GM21786 (cell line): ENCODE measurements around the gene KCTD8.

Experiments
- ATAC-seq: cut with Tn5 transposase; IDR thresholded peaks from one replicate; pipeline ENCODE4 v1.9.1; 2021; ENCODE audit not compliant: unreplicated experiment

The KCTD8 gene

DNA sequence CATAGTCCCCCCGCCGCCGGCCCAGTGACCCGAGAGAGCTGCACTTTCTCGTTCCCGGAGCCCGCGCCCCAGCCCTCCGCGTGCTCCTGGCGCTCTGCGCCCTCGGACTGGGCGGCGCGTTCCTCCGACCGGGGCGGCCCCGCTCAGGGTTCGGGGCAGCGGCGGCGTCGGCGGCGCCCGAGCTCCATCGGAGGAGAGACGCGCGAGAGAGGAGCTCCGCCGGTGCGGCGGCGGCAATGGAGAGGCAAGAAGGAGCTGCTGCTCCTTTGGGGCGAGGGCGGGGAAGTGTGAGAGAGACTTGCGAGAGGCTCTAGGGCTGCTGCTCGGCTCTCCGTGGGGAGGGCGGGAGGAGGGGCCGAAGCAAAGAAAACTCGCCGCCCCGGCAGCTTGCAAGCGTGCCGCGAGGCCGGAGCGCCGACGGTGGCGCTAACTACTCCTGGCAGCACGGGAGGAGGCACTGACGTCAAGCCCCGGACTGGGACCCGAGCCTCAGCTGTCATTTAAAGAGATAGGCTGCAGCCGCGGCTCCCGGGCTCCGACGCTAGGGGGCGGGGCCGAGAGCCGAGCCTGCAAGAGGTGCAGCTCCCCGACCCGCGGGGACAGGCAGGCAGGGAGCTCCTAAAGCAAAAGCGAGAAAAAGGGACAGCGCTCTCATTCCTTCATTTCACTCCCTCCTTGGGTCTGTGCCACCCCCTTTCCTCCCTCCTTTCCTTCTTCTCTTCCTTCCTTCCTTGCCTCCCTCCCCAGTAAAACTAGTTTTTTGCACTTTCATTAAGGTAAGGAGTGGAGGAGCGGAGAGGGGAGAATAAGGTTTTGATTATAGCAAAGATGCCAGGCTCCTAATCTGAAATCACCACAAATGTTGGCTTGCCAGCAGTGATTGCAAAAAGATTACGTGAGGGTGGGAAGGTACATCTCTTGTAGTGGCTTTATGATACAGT, at the start of gene KCTD8:
Gene KCTD8 (minus strand): TSS at position 289 of the 941 bp plus-strand sequence.
- peak; percentile 95 for ATAC-seq

DNA sequence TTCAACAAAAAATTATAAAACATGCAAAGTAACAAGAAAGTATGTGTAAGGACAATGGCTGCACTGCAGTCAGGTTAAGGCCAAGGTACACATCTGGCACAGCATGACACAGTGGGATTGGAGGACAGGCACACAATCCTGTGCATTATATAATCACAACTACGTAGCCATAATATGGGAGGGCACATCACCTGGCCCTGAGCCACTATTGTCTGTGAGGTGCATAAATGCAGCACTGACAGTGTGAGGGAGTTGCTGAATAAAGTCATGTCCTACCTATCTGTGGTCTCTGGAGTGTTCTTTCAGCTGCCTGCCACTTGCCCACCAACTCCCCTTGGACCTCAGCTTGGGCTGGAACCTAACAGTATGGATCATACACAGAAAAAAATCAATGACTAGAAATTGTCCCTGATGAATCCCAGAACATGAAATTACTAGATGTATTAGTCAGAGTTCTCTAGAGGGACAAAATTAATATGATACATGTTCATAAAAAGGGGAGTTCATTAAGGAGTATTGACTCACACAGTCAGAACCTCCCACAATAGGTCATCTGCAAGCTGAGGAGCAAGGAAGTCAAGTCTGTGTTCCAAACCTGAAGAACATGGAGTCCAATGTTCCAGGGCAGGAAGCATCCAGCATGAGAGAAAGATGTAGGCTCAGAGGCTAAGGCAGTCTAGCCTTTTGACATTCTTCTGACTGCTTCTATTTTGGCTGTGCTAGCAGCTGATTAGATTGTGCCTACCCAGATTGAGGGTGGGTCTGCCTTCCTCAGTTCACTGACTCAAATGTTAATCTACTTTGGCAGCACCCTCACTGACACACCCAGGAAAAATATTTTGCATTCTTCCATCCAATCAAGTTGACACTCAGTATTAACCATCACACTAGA, 46.4 kb upstream of the KCTD8 start:
- no peak for ATAC-seq

DNA sequence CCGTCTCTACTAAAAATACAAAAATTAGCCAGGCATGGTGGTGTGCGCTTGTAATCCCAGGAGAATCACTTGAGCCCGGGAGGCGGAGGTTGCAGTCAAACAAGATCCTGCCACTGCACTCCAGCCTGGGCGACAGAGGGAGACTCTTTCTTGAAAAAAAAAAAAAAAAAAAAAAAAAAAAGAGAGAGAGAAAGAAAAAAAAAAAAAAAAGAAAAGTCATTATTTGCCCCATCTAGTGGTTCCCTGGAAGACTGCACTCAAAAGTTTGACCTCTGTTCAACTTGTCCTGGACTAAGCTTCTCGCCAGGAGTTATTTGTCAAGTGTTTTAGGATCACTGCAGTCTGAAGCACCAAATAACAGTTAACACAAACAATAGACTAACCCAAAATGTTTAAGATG, 45.3 kb upstream of the KCTD8 start:
- ATAC-seq, result no peak

DNA sequence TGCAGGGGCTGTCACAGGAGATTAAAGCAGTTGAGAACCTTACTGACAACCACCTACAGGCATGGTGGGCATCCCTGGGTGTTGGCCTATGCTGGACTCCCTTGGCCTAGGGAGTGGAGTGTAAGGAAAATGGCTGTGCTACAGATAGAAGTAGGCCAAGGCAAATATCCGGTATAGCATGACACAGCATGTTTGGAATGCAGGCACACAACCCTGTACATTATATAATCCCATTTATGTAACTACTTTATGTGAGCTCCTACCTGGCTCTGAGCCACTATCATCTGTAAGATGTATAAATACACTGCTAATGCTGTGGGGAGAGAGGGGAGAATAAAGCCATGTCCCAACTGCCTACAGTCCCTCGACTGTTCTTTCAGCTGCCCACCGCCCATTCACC, 38.7 kb upstream of the KCTD8 start:
- ATAC-seq, result no peak

DNA sequence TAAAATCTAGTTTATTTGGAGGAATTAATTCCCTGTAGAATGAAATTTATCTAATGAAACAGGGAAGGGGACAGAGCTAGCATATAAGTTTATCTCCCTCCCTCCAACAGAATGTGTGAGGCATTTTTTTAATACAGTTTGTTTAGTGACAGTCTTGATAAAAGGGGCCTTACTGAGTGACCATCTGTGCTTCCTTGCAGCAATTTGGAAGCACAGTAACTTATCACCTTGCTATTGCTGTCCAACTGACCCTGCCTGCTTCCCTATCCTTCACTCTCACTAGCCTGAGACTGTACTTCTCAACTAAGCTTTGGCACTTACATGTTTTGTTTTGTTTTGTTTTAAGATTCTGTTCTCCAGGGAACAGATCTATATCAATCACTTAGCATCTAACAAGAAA, 31.1 kb upstream of the KCTD8 start:
- no peak for ATAC-seq

DNA sequence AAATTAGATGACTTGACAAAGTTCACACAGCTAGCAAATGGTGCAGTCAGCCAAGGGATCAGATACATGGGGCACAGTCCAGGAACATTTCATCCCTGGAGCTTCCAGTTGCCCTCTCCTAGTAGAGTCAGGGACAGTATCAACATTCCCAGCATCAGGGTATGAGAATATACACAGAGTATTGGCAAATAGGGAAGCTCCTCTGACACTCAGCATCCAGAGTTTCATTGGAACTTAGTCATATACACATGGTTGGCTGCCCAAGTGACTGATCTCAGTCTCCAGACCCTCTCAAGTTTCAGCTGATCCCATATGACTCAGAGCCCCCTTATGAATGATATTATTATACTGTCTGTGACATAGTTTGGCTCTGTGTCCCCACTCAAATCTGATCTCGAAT, 13.7 kb upstream of the KCTD8 start:
- no peak for ATAC-seq

DNA sequence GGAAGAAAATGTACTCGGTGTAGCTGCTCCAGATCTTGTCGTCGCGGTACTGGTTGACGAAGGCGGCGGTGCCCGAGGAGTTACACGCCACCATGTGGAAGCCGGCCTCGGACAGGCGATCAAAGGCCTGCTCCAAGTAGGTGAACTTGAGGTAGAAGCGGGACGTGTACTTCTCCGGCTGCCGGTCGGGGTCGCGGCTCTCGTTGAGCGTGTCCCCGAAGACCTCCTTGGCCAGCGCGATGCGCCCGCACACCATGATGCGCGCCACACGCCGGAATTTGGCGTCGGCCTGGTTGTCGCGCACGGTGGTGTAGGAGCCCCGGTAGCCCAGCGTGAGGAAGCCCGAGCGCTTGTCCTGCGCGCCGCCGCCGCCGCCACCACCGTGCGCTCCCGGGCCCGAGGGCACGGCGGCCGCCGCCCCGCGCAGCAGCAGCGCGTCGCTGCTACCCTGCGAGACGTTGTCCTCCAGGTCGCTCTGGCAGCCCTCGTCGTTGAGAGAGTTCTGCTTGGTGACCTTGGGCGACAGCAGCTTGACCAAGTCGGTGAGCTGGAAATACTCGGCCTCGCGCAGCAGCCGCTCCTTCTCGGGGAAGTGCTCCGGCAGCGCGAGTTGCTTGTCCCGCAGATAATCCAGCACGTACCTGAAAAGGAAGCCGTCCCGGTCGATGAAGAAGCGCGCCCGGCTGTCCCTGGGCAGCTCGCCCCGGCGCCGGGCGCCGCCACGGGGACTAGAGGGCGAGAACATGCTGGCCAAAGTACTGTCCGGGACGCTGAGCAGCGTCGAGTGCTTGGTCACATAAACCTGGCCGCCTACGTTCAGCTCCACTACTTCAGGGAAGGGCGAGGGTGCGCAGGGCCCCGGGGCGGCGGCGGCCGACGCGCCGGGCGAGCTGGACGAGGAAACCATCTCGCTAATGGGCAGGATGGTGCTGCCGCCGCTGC, 775 bp downstream of the KCTD8 start:
- peak; percentile 9 for ATAC-seq

DNA sequence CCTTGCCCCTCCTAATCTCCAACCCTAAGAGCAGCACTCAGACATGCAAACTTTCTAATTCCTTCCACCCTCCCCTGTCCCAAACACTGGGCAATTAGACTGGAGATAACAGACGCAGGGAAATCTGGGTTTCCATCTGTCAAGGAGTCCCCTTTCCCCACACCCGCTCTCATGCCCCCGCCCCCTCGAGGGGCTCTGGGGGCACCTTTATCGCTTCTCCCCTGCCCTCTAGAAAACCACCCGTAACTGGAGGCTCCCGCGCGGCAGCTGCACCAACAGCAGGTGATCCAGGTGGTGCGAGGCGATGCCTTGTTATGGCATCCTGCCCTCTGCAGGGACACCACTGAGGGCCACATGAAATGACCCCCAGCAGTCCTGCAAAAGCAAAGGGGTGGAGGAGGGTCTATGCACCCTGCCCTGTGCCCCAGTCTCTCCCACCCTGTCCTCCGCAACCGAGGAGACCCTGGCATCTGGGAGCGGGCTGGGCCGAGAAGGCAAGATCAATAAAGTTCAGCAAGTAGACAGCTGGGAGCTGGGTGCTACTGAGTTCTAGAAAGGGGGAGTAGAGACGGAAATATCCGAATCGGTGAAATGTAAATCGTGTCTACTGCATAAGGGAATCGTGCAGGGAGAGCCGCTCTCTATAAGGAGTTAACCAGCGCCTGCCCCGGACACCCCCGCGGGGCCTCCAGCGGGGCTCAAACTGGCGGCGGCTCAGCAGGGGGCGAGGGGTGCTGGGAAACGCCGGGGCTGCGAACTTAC, 1.6 kb downstream of the KCTD8 start:
- no peak for ATAC-seq

DNA sequence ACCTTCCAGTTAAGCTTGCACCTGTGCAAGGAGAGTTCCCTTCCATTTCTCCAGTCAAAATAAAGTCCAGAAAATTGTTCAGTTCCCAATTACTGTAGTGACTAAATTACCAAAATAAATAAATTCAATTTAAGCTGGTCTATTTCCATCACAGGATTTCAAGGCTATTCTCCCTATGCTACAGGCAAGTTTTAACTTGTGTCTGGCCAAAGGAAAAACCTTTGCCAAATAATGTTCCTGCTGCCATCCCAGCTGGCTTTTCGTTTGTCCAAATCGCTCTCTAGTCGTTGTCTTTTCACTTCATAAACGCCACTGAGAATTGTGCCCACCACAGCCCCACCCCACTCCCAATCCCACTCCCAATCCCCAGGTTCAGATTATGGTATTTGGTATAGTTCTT, 2.4 kb downstream of the KCTD8 start:
- ATAC-seq, result no peak

DNA sequence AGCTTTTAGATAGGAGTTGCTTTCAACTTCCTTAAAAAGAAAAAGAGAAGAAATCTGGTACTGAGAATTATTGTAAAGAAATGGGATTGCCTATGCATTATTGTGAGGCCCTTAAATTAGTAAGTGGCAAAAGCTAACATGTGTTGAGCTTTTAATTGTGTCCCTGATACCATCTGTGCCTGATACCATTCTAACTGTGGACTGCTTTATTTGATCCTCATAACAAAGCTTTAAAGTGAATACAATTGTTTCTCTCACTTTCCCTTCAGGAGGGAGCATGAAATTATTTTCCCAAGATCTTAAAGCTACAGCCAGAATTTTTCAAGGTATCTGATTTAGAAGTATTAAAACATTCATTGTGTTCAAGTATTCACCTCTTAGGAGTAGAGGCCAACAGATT, 9.9 kb downstream of the KCTD8 start:
- no peak for ATAC-seq

DNA sequence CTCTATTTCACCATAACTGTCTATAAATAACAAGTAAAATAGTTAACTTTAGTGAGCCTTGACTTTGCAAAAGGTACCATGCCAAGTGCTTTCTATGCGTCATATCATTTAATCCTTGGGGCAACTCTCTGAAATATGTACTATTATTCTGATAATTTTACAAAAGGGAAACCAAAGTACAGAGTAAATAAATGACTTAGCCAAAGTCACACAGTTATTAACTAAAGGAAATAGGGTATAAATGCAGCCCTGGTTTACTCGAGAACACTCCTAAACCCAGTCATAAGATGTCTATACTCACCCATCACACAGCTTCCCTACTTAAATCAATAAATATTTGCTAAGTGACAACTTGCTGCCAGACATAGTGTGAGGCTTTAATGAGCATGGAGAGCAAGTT, 14.4 kb downstream of the KCTD8 start:
- no peak for ATAC-seq

DNA sequence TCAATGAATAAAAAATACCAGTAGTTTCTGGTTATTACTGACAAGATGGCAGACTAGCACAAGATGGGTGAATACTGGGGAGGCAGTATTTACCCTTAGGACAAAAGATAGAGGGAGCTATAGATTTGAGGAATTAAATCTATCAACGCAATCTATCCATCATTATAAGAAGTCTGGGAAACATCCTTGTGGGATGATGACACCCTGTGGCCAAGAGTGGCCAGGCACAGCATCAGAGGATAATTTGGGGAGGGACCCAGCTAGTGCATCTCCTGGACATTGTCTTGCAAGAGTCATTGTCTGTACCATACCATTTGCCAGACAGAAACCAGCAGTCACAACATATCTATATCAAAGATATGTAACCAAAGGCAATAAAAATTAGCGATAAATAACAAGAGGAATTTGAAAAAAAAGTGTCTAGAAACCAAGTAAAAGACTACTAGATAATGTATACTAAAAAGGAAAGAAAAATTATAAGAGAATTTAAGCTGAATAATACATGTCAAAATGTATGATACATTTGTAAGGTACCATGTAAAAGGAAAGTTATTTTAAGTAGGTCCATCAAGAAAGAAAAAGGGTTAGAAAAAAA, 22.9 kb downstream of the KCTD8 start:
- ATAC-seq, result no peak

DNA sequence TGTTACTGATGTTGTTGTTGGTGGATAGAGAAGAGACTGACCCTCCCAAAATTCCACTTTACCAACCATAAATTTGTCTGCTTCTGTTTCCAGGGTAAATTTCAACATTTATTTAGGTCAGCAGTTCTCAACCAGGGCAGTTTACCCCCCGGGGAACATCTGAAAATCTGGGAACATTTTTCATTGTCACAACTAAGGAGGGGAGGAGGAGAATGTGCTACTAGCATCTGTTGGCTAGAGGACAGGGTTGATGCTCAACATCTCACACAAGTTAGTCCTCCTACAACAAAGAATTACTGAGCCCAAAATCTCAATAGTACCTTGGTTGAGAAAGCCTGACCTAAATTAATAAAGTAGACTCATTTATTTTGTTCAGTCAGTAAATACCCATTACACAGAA, 25.7 kb downstream of the KCTD8 start:
- no peak for ATAC-seq

DNA sequence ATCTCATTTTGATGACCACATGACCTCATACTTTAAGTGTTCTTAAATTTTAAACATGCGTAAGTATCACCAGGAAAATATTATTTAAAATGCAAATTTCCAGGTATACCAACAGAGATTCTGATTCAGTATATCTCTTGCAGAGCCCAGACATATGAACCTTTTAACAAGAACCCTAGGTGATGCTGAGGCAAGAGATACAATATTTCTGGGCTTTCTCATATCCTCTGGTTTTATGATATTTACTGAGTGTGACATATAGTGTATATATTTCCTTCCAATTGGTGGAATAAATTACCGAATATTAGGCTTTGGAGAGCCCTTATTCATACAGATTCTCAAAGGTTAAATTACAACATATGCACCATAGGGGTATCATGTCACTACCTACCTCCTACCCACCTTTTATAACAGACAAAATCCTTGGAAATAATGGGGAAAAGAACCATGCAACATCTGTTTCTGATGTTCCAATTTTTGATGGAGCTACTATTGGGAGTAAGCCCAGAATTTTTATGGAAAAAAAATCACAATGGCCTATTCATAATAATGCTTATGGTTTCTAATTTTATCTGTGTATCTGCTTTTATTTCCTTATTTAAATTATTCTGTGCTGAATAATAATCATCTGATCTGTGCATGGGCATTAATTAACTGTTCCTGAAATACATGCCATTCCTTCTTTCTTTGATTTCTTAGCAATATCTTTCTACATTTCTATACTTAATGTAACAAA, 27.1 kb downstream of the KCTD8 start:
- no peak for ATAC-seq

DNA sequence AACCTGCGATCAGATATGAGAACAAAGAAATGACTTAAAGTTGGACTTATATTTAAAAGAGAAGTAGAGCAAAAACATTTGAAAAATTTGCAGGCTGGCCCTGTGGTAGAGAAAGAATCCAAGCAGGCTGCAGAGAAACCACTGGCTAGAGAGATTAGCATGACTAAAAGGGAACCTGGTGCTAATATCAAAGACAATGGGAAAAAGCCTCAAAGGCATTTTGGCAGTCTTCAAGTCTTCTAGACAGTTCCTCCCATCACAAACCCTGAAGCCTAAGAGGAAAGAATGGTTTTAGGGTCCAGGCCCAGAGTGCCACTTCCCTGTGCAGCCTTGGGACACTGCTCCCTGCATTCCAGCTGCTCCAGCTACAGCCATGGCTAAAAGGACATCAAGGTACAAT, 33.4 kb downstream of the KCTD8 start:
- ATAC-seq, result no peak

DNA sequence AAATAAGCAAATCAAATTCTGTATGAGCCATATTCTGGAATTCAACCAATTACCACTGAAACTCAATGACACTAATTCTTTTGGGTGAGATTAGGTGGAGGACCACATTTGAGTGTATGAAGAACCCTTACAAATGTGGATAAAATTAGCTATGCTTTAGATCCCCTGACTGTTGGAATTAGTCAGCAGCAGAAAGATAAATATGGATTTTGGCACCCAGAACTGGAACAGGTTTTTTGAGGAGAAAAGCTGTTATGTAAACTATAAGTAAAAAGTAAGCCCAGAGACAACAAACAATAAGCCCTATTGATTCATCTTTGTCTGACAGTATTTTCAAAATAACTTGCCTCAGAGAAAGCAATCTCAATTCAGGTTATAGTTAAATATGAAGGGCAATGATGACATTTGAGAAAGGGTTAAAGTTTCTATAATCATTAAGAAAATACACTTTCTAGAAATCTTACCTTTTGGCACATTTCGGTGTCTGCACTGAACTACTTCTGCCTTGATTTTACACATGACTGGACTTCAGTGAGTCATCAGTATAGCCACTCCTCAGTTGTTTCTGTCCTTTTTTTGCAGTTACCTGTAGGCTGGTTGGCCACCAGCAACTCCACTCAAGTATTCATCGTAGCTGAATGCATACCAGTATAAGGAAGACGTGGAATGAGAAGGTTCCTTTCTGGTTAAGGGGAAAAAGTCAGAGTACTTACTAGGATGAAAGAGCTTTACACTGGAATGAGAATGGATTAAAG, 80.0 kb downstream of the KCTD8 start:
- ATAC-seq, result no peak

DNA sequence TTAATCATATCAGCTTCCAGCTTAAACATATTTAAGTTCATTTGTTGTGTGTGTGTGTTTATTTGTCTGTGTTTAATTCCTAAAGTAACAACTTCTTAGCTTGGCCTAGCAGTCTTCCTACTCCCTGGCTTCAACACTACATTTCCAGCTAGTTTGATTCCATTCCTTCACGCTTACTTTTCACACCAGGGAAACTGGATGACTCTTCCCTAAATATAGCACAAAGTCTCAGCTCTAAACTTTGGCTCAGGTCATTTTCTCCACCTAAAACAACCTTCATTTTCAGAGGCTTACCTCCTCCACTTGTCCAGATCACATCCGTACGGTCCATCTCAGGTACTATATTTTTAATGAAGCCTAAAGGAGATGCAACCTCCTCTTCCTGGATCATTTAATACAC, 94.4 kb downstream of the KCTD8 start:
- no peak for ATAC-seq

DNA sequence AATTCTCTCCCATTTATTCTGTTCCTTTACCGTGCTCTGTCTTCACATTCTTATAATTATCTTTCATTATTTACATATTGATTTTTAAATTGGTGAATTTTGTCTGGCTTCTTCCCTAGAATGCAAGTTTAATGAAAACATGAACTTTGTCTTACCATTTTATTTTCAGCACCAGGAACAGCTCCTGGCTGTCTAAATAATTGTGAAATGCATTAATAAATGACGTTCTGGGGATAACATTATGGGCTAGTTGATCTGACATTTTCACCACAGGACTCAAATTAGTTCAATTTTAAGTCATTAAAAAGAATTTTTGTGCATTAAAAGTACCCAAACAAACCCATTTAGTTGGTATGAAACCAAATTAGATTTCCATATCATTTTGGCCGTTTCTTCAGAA, 97.5 kb downstream of the KCTD8 start:
- ATAC-seq, result no peak
